ENCODE measurements around the gene NFE2L1.
"Not testable (repeated sequence)": the region's sequence is repeated elsewhere in the genome, so short reads cannot be mapped to it uniquely, and the experiment has no call there.

NFE2L1 gene

GRCh38 chr17:48070195-48070594 is 22.0 kb downstream of the NFE2L1 start:
- no peak for DNase-seq

- no peak for DNase-seq
Observed at GRCh38 chr17:48071654-48072053, 23.5 kb downstream of the NFE2L1 start.

GRCh38 chr17:48072811-48073210 is 24.7 kb downstream of the NFE2L1 start:
- not testable (repeated sequence) for DNase-seq

GRCh38 chr17:48073566-48074094 is 25.5 kb downstream of the NFE2L1 start:
- DNase-seq, result not testable (repeated sequence)

- peak; percentile 76 for DNase-seq
Observed at GRCh38 chr17:48074322-48075081, 26.3 kb downstream of the NFE2L1 start.

- DNase-seq, result not testable (repeated sequence)
Observed at GRCh38 chr17:48077152-48077551, 29.0 kb downstream of the NFE2L1 start.

GRCh38 chr17:48081858-48082257 is 33.7 kb downstream of the NFE2L1 start:
- no peak for DNase-seq

- no peak for DNase-seq
Observed at GRCh38 chr17:48084932-48085331, 36.8 kb downstream of the NFE2L1 start.

GRCh38 chr17:48093341-48094045 is 45.3 kb downstream of the NFE2L1 start:
- no peak for DNase-seq

- DNase-seq, result no peak
Observed at GRCh38 chr17:48095611-48096010, 47.5 kb downstream of the NFE2L1 start.

- DNase-seq, result no peak
Observed at GRCh38 chr17:48100160-48100559, 52.0 kb downstream of the NFE2L1 start.

- DNase-seq, result peak; percentile 83
Observed at GRCh38 chr17:48100591-48101011, 52.4 kb downstream of the NFE2L1 start.

- DNase-seq, result peak; percentile 95
Observed at GRCh38 chr17:48101012-48101720, 53.0 kb downstream of the NFE2L1 start, which contains the start of gene CBX1. TSS of gene CBX1 (minus strand) at chr17:48101478. CDS start at chr17:48077004, 24,474 bp downstream.

- DNase-seq, result no peak
Observed at GRCh38 chr17:48102043-48102750, 54.0 kb downstream of the NFE2L1 start.

- DNase-seq, result no peak
Observed at GRCh38 chr17:48102798-48103715, 54.9 kb downstream of the NFE2L1 start.

GRCh38 chr17:48104440-48104839 is 56.3 kb downstream of the NFE2L1 start:
- no peak for DNase-seq

GRCh38 chr17:48106802-48107136 is 58.6 kb downstream of the NFE2L1 start:
- DNase-seq, result no peak

- peak; percentile 93 for DNase-seq
Observed at GRCh38 chr17:48107137-48108055, 59.2 kb downstream of the NFE2L1 start, which contains the start of gene SNX11. TSS of gene SNX11 (plus strand) at chr17:48107766. CDS start at chr17:48112044, 4,278 bp downstream.

- DNase-seq, result no peak
Observed at GRCh38 chr17:48110761-48111160, 62.6 kb downstream of the NFE2L1 start.
